Trophoblast cell (in vitro differentiated cells and primary cell): ENCODE data around the gene PDE4DIP.
"Not testable (repeated sequence)": the region's sequence is repeated elsewhere in the genome, so short reads cannot be mapped to it uniquely, and the experiment has no call there.

ENCODE experiments used
- DNase-seq, 2 donors: peaks; one replicate each; pipeline ENCODE4 v3.0.0-alpha.2; 2016
- H2AFZ ChIP-seq: 2 replicates; pipeline ENCODE4 v1.6.1; 2013; ENCODE audit warnings: low read length, moderate library complexity, mild to moderate bottlenecking; ENCODE audit not compliant: insufficient read depth, poor library complexity
- H2AK5ac ChIP-seq: 2 replicates; pipeline ENCODE4 v1.6.1; 2013; ENCODE audit warnings: mild to moderate bottlenecking, low read length
- H2BK120ac ChIP-seq: 2 replicates; pipeline ENCODE4 v1.6.1; 2013; ENCODE audit warnings: low read length, mild to moderate bottlenecking, moderate library complexity; ENCODE audit not compliant: insufficient read depth, poor library complexity
- H2BK12ac ChIP-seq: 2 replicates; pipeline ENCODE4 v1.6.1; 2013; ENCODE audit warnings: mild to moderate bottlenecking, low read length, moderate library complexity
- H2BK5ac ChIP-seq: 2 replicates; pipeline ENCODE4 v1.6.1; 2013; ENCODE audit warnings: low read length, low read depth, moderate library complexity, mild to moderate bottlenecking; ENCODE audit not compliant: poor library complexity
- H3K14ac ChIP-seq: 2 replicates; pipeline ENCODE4 v1.6.1; 2013; ENCODE audit warnings: mild to moderate bottlenecking, low read length
- H3K18ac ChIP-seq: 2 replicates; pipeline ENCODE4 v1.6.1; 2013; ENCODE audit warnings: mild to moderate bottlenecking, low read length
- H3K23ac ChIP-seq: 2 replicates; pipeline ENCODE4 v1.6.1; 2013; ENCODE audit warnings: low read length
- H3K27ac ChIP-seq: 2 replicates; pipeline ENCODE4 v1.5.1; 2013; ENCODE audit warnings: low read depth, mild to moderate bottlenecking, inconsistent platforms, low read length, moderate library complexity
- H3K27me3 ChIP-seq: 2 replicates; pipeline ENCODE4 v1.6.1; 2013; ENCODE audit warnings: inconsistent platforms, mild to moderate bottlenecking, low read length, moderate library complexity; ENCODE audit not compliant: insufficient read depth
- H3K36me3 ChIP-seq, 2 experiments: 1 replicate in 1 of 2; 2 replicates in 1 of 2; pipeline ENCODE4 v1.6.1; 2013; ENCODE audit warnings: low read length in 2 of 2, mild to moderate bottlenecking in 2 of 2, moderate library complexity in 1 of 2; ENCODE audit not compliant: insufficient read depth in 2 of 2, control insufficient read depth in 1 of 2
- H3K4ac ChIP-seq: 2 replicates; pipeline ENCODE4 v1.6.1; 2013; ENCODE audit warnings: low read depth, mild to moderate bottlenecking, low read length, moderate library complexity
- H3K4me1 ChIP-seq, 2 experiments: 1 replicate in 1 of 2; 2 replicates in 1 of 2; pipeline ENCODE4 v1.6.1; 2013; ENCODE audit warnings: low read length in 2 of 2, mild to moderate bottlenecking in 2 of 2, moderate library complexity in 1 of 2; ENCODE audit not compliant: insufficient read depth in 2 of 2, control insufficient read depth in 1 of 2
- H3K4me2 ChIP-seq: 2 replicates; pipeline ENCODE4 v1.6.1; 2013; ENCODE audit warnings: inconsistent platforms, mild to moderate bottlenecking, low read length, moderate library complexity
- H3K4me3 ChIP-seq: 2 replicates; pipeline ENCODE4 v1.5.1; 2013; ENCODE audit warnings: mild to moderate bottlenecking, low read depth, low read length, inconsistent platforms
- H3K79me1 ChIP-seq: one replicate; pipeline ENCODE4 v1.6.1; 2013; ENCODE audit warnings: low read length
- H3K79me2 ChIP-seq: 2 replicates; pipeline ENCODE4 v1.6.1; 2013; ENCODE audit warnings: low read length, mild to moderate bottlenecking; ENCODE audit not compliant: control insufficient read depth, insufficient read depth, poor library complexity
- H3K9ac ChIP-seq: 2 replicates; pipeline ENCODE4 v1.6.1; 2013; ENCODE audit warnings: mild to moderate bottlenecking, low read length
- H3K9me3 ChIP-seq: 2 replicates; pipeline ENCODE4 v1.6.1; 2013; ENCODE audit warnings: low read depth, mild to moderate bottlenecking, control low read depth, inconsistent platforms, low read length; ENCODE audit not compliant: insufficient read depth
- H4K12ac ChIP-seq: 2 replicates; pipeline ENCODE4 v1.6.1; 2013; ENCODE audit warnings: low read depth, mild to moderate bottlenecking, low read length, moderate library complexity
- H4K8ac ChIP-seq: 2 replicates; pipeline ENCODE4 v1.6.1; 2013; ENCODE audit warnings: low read depth, mild to moderate bottlenecking, low read length, moderate library complexity
- H4K91ac ChIP-seq: one replicate; pipeline ENCODE4 v1.6.1; 2013; ENCODE audit warnings: low read depth, mild to moderate bottlenecking, low read length, moderate library complexity
- WGBS: extraction: QIAGEN DNeasy Blood & Tissue Kit; methylation state at CpG from one replicate; pipeline ENCODE4 v1.1.7; 2013; ENCODE audit warnings: missing lambda C conversion rate; ENCODE audit not compliant: insufficient read length, insufficient coverage; ENCODE audit errors: extremely low coverage; 5-methylcytosine and 5-hydroxymethylcytosine counted together

PDE4DIP gene

GRCh38 chr1:149013513-149013912 is 169.3 kb downstream of the PDE4DIP start:
- H3K18ac ChIP-seq, H3K9ac ChIP-seq, H3K14ac ChIP-seq, H4K91ac ChIP-seq, H3K4me3 ChIP-seq, H3K4ac ChIP-seq, H3K27me3 ChIP-seq, H3K4me2 ChIP-seq, H2AK5ac ChIP-seq, H3K79me1 ChIP-seq, H4K8ac ChIP-seq, H2BK120ac ChIP-seq, DNase-seq, H3K4me1 ChIP-seq, H3K9me3 ChIP-seq, H2BK12ac ChIP-seq, H3K27ac ChIP-seq, H3K23ac ChIP-seq, H3K36me3 ChIP-seq, H4K12ac ChIP-seq, H2AFZ ChIP-seq, H3K79me2 ChIP-seq, H2BK5ac ChIP-seq: not testable (repeated sequence)
- WGBS: no CpG with 5 or more reads among the region's 4 CpGs

- DNase-seq, H2BK5ac ChIP-seq, H4K91ac ChIP-seq, H2BK12ac ChIP-seq, H3K14ac ChIP-seq, H2BK120ac ChIP-seq, H3K4me2 ChIP-seq, H3K4me1 ChIP-seq, H2AK5ac ChIP-seq, H3K9me3 ChIP-seq, H3K79me1 ChIP-seq, H2AFZ ChIP-seq, H3K4me3 ChIP-seq, H3K36me3 ChIP-seq, H3K9ac ChIP-seq, H4K12ac ChIP-seq, H3K23ac ChIP-seq, H4K8ac ChIP-seq, H3K18ac ChIP-seq, H3K27me3 ChIP-seq, H3K79me2 ChIP-seq, H3K4ac ChIP-seq, H3K27ac ChIP-seq: not testable (repeated sequence)
- no CpG with 5 or more reads among the region's 3 CpGs for WGBS
Observed at GRCh38 chr1:149015522-149015921, 171.3 kb downstream of the PDE4DIP start.

- H3K79me2 ChIP-seq, H3K27ac ChIP-seq, H3K23ac ChIP-seq, H3K4ac ChIP-seq, H2BK12ac ChIP-seq, H2BK120ac ChIP-seq, DNase-seq, H3K36me3 ChIP-seq, H4K12ac ChIP-seq, H3K27me3 ChIP-seq, H3K4me2 ChIP-seq, H4K91ac ChIP-seq, H3K79me1 ChIP-seq, H4K8ac ChIP-seq, H2AFZ ChIP-seq, H2AK5ac ChIP-seq, H3K4me1 ChIP-seq, H3K4me3 ChIP-seq, H3K9ac ChIP-seq, H3K9me3 ChIP-seq, H2BK5ac ChIP-seq, H3K18ac ChIP-seq, H3K14ac ChIP-seq: not testable (repeated sequence)
- no CpG with 5 or more reads among the region's 2 CpGs for WGBS
Observed at GRCh38 chr1:149016626-149017025, 172.4 kb downstream of the PDE4DIP start.

GRCh38 chr1:149018577-149018976 is 174.3 kb downstream of the PDE4DIP start:
- not testable (repeated sequence) for H3K4me3 ChIP-seq, H3K79me2 ChIP-seq, H3K27ac ChIP-seq, H3K18ac ChIP-seq, H3K4me1 ChIP-seq, H3K14ac ChIP-seq, H3K9me3 ChIP-seq, H3K27me3 ChIP-seq, H2AFZ ChIP-seq, H3K23ac ChIP-seq, H2BK120ac ChIP-seq, H2BK5ac ChIP-seq, H4K12ac ChIP-seq, H3K4ac ChIP-seq, H2AK5ac ChIP-seq, H4K8ac ChIP-seq, H3K79me1 ChIP-seq, DNase-seq, H4K91ac ChIP-seq, H3K36me3 ChIP-seq, H3K9ac ChIP-seq, H2BK12ac ChIP-seq, H3K4me2 ChIP-seq
- WGBS: no CpG with 5 or more reads among the region's 3 CpGs
